HFFc6 (cell line): ENCODE measurements around the gene TARP.

Source experiments
- DNase-seq: peaks from one replicate; pipeline ENCODE4 v3.0.0-alpha.2; 2018
- H3K27ac Mint-ChIP-seq: 2 replicates; pipeline ENCODE4 v1.8.0; 2020; ENCODE audit warnings: mild to moderate bottlenecking, mixed read lengths
- H3K27me3 Mint-ChIP-seq: 2 replicates; pipeline ENCODE4 v1.8.0; 2021; ENCODE audit warnings: mild to moderate bottlenecking, moderate library complexity, mixed read lengths; ENCODE audit not compliant: insufficient read depth
- H3K36me3 Mint-ChIP-seq: 2 replicates; pipeline ENCODE4 v1.8.0; 2021; ENCODE audit warnings: low read depth, mixed read lengths
- H3K4me1 Mint-ChIP-seq: 2 replicates; pipeline ENCODE4 v1.8.0; 2020; ENCODE audit warnings: low read depth, mixed read lengths
- H3K4me3 Mint-ChIP-seq: 2 replicates; pipeline ENCODE4 v1.8.0; 2020; ENCODE audit warnings: mild to moderate bottlenecking, moderate library complexity, mixed read lengths
- H3K9me3 Mint-ChIP-seq: 2 replicates; pipeline ENCODE4 v1.8.0; 2020; ENCODE audit warnings: mild to moderate bottlenecking, mixed read lengths
- TF ChIP-seq, protein P1 (sequence below): fragments of 200-600 bp; sonication (generic); IDR thresholded peaks from 2 replicates; pipeline ENCODE4 v1.5.0; 2021; ENCODE audit warnings: antibody characterized with exemption, mild to moderate bottlenecking

The TARP gene

DNA sequence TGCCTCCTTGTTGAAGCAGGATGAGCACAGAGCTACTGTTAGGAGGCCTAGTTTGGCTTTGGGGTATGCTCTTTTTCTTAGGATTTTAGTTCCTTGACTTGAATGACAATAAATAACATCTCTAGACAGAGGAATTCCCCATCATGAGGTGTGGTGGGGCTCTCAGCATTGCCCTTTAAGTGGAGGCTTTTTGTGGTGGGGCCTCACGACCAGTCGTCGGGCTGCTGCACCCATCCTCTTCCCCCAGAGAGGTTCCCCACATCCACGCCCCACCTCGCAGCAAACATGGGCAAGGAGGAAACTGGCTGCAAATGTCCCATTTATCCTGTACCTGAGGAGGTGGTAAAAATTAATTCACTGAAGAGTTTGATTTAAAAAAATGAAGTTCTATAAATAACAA is 36.1 kb upstream of the TARP start:
- no peak overlapping the region for H3K27ac Mint-ChIP-seq
- no peak overlapping the region for H3K4me3 Mint-ChIP-seq

DNA sequence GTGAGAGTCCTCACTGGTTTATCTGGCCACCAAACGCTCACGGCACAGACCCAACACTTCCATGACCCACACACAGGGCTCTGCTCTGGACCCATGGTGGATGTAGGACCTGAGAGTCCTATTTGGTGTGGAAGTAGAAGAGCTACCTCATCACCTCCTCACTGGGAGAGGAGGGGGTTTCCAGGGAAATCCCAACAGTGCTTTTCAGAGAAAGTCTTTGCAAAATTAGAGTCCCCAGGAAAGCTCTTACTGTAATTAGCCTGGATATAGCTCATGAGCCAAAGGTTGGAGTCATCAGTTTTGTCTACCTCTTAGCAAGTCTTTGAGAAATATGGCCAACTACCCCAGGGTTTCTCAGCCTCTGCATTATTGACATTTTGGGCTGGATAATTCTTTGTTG is 34.7 kb upstream of the TARP start:
- H3K4me3 Mint-ChIP-seq = no peak overlapping the region
- TF ChIP-seq, protein P1, sequence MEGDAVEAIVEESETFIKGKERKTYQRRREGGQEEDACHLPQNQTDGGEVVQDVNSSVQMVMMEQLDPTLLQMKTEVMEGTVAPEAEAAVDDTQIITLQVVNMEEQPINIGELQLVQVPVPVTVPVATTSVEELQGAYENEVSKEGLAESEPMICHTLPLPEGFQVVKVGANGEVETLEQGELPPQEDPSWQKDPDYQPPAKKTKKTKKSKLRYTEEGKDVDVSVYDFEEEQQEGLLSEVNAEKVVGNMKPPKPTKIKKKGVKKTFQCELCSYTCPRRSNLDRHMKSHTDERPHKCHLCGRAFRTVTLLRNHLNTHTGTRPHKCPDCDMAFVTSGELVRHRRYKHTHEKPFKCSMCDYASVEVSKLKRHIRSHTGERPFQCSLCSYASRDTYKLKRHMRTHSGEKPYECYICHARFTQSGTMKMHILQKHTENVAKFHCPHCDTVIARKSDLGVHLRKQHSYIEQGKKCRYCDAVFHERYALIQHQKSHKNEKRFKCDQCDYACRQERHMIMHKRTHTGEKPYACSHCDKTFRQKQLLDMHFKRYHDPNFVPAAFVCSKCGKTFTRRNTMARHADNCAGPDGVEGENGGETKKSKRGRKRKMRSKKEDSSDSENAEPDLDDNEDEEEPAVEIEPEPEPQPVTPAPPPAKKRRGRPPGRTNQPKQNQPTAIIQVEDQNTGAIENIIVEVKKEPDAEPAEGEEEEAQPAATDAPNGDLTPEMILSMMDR = no peak
- H3K27me3 Mint-ChIP-seq = peaks cover 18% of the 10 kb centered on the region
- no peak for DNase-seq
- H3K9me3 Mint-ChIP-seq = no peaks in the 10 kb centered on the region
- no peaks in the 10 kb centered on the region for H3K36me3 Mint-ChIP-seq
- peaks cover 23% of the 10 kb centered on the region for H3K4me1 Mint-ChIP-seq
- no peak overlapping the region for H3K27ac Mint-ChIP-seq

More for the DNA sequence above, 36.1 kb upstream of the TARP start:
- H3K27me3 Mint-ChIP-seq = peaks cover 11% of the 10 kb centered on the region
- TF ChIP-seq, protein P1 = no peak
- peaks cover 24% of the 10 kb centered on the region for H3K4me1 Mint-ChIP-seq
- no peaks in the 10 kb centered on the region for H3K36me3 Mint-ChIP-seq
- no peak for DNase-seq
- H3K9me3 Mint-ChIP-seq = no peaks in the 10 kb centered on the region

DNA sequence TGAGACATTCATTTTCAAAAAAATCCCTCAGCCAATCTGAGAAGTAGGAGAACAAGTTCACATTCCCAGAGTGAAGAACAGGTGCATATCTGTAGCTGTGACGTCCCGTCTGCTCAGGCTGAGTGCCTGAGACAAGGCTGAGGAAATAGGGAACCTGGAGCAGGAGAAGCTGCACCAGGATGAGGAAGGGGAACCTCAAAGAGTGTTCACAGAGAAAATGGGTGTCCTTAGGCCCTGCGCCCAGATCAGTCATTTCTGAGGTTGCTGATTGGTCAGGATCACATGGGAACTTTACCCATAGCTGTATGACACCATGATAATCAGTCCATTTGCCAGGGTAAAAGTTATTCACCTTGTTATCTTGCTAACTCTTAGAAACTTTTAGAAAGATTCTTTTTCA is 34.2 kb upstream of the TARP start:
- H3K9me3 Mint-ChIP-seq = no peaks in the 10 kb centered on the region
- H3K27me3 Mint-ChIP-seq = peaks cover 18% of the 10 kb centered on the region
- no peak overlapping the region for H3K4me3 Mint-ChIP-seq
- no peaks in the 10 kb centered on the region for H3K36me3 Mint-ChIP-seq
- no peak for DNase-seq
- peaks cover 18% of the 10 kb centered on the region for H3K4me1 Mint-ChIP-seq
- TF ChIP-seq, protein P1 = no peak
- H3K27ac Mint-ChIP-seq = no peak overlapping the region

DNA sequence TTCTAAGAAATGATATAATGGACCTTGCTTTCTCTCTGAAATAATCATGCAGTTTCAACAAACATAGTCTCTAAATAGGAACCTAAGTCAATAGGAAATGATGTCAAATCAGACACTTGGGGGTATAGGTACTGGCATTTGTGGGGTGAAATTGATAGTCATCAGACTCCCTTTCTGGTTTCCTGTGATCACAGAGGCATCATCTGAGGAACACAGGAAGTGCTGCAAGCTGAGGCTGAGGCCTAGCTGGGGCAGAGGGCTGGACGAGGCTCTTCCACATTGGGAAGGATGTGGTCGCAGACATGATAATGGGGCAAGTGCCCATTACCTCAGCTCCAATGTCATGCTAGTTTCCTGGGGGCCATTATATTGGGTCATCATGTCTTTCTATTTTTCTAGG is 33.5 kb upstream of the TARP start:
- peaks cover 20% of the 10 kb centered on the region for H3K27me3 Mint-ChIP-seq
- H3K36me3 Mint-ChIP-seq = no peaks in the 10 kb centered on the region
- TF ChIP-seq, protein P1 = no peak

DNA sequence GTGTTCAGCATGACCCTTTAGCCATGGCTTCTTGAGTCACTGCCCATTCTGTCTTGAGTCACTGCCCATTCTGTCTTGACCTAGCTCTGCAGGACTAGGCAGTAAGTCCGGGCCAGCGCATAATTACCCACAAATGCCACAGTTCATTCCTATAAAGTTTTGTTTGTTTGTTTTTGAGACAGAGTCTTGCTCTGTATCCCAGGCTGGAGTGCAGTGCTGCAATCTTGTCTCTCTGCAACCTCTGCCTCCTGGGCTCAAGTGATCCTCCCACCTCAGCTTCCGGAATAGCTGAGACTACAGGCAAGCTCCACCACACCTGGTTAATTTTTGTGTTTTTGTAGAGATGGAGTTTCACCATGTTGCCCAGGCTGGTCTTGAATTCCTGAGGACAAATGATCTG is 32.7 kb upstream of the TARP start:
- no peaks in the 10 kb centered on the region for H3K36me3 Mint-ChIP-seq
- H3K4me1 Mint-ChIP-seq = peaks cover 11% of the 10 kb centered on the region
- peaks cover 21% of the 10 kb centered on the region for H3K27me3 Mint-ChIP-seq
- H3K27ac Mint-ChIP-seq = no peak overlapping the region
- H3K4me3 Mint-ChIP-seq = no peak overlapping the region
- TF ChIP-seq, protein P1 = no peak
- DNase-seq = no peak
- no peaks in the 10 kb centered on the region for H3K9me3 Mint-ChIP-seq

More for the DNA sequence above, 33.5 kb upstream of the TARP start:
- no peak overlapping the region for H3K27ac Mint-ChIP-seq
- H3K9me3 Mint-ChIP-seq = no peaks in the 10 kb centered on the region
- H3K4me1 Mint-ChIP-seq = peaks cover 12% of the 10 kb centered on the region
- H3K4me3 Mint-ChIP-seq = no peak overlapping the region
- no peak for DNase-seq

DNA sequence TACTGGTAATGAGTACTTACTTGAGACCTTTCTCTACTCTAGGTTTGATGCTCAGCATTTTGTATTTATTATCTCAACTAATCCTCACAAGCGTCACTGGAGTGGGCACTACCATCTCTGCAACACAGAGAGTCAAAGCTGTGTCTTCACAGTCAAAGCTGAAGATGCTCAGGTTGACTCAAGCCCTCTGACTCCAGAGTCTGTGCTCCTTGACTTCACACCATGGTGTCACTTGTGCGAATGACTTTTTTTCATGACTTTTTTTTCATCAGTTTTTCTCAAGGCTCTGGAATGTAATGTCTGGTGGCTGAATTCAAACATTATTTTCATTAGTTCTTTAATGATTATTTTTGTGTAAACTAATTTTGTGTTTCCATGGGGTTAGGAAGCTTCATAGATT is 30.4 kb upstream of the TARP start:
- TF ChIP-seq, protein P1 = no peak
- Mint-ChIP-seq H3K27me3 (peaks cover 18% of the 10 kb centered on the region), H3K4me3 (no peak overlapping the region)

More for the DNA sequence above, 30.4 kb upstream of the TARP start:
- H3K36me3 Mint-ChIP-seq = no peaks in the 10 kb centered on the region
- H3K4me1 Mint-ChIP-seq = no peaks in the 10 kb centered on the region
- H3K27ac Mint-ChIP-seq = no peak overlapping the region
- no peaks in the 10 kb centered on the region for H3K9me3 Mint-ChIP-seq
- no peak for DNase-seq
